Measurements from ENCODE around the gene TTC13. TPM values are rescaled to one million over a fixed set of nuclear protein-coding genes. Genes with fewer than 3 reads are reported as not detected.

The TTC13 gene
- total RNA-seq, 1 experiment from 2014 or later, result 4.4 TPM

- CTCF ChIA-PET, result interaction anchor here (1.0 kb wide), 1 partner anchor 10 kb away, joined by 3 read pairs; no protein-coding TSS in a partner anchor
- ATAC-seq, result no peak
- POLR2A ChIA-PET, result interaction anchor here (0.5 to 1.2 kb wide), 2 partner anchors 14 to 1358 kb away, joined by 3 read pairs; no protein-coding TSS in a partner anchor
Measured at GRCh38 chr1:230957580-230957989, 21.1 kb downstream of the TTC13 start.

More at GRCh38 chr1:230957580-230957989, 21.1 kb downstream of the TTC13 start:
- H3K27me3 Mint-ChIP-seq (ENCODE audit: low read depth), result no peaks in the 10 kb centered on the region
- H3K9me3 Mint-ChIP-seq, result no peaks in the 10 kb centered on the region
- no peaks in the 10 kb centered on the region for H3K4me1 Mint-ChIP-seq
- no peak overlapping the region for H3K4me3 Mint-ChIP-seq
- TF ChIP-seq ZBTB43 (CRISPR knock-in tag; IDR thresholded peaks at IDR 0.05) (no peak), ZNF219 (CRISPR knock-in tag; IDR thresholded peaks at IDR 0.05; ENCODE audit: borderline replicate concordance) (no peak), ZNF317 (CRISPR knock-in tag; IDR thresholded peaks at IDR 0.05; ENCODE audit: borderline replicate concordance, low read depth) (no peak), ZNF138 (CRISPR knock-in tag; conservative IDR thresholded peaks at IDR 0.05) (no peak), ESRRA (CRISPR knock-in tag; IDR thresholded peaks at IDR 0.05; ENCODE audit: borderline replicate concordance) (no peak), OVOL2 (CRISPR knock-in tag; IDR thresholded peaks at IDR 0.05; ENCODE audit: borderline replicate concordance) (no peak), KAT7 (CRISPR knock-in tag; IDR thresholded peaks at IDR 0.05; ENCODE audit: borderline replicate concordance) (no peak), STAT6 (CRISPR knock-in tag; conservative IDR thresholded peaks at IDR 0.05; ENCODE audit: low read depth) (no peak), ZNF532 (CRISPR knock-in tag; IDR thresholded peaks at IDR 0.05; ENCODE audit: borderline replicate concordance) (no peak), TP53 (CRISPR knock-in tag; IDR thresholded peaks at IDR 0.05) (no peak), ZMAT4 (CRISPR knock-in tag; IDR thresholded peaks at IDR 0.05) (no peak), ZNF396 (CRISPR knock-in tag; IDR thresholded peaks at IDR 0.05; ENCODE audit: borderline replicate concordance) (no peak), ZNF425 (CRISPR knock-in tag; conservative IDR thresholded peaks at IDR 0.05) (no peak), NFATC4 (CRISPR knock-in tag; IDR thresholded peaks at IDR 0.05) (no peak)
- H3K36me3 Mint-ChIP-seq, result no peaks in the 10 kb centered on the region
- no peak for DNase-seq (ENCODE audit: low spot score)
- H3K27ac Mint-ChIP-seq, result no peak overlapping the region
